UCSD-AML1 (cell line): ENCODE measurements around the gene CST7.

ENCODE experiments used
- DNase-seq: peaks from one replicate; lab custom pipeline; 2025; ENCODE audit not compliant: unreplicated experiment; lab: John Stamatoyannopoulos, UW

CST7 gene

GRCh38 chr20:24984961-24985640 lies 36.0 kb downstream of the CST7 start:
- DNase-seq = no peak

GRCh38 chr20:24985802-24986201 lies 36.7 kb downstream of the CST7 start:
- DNase-seq = no peak

DNA sequence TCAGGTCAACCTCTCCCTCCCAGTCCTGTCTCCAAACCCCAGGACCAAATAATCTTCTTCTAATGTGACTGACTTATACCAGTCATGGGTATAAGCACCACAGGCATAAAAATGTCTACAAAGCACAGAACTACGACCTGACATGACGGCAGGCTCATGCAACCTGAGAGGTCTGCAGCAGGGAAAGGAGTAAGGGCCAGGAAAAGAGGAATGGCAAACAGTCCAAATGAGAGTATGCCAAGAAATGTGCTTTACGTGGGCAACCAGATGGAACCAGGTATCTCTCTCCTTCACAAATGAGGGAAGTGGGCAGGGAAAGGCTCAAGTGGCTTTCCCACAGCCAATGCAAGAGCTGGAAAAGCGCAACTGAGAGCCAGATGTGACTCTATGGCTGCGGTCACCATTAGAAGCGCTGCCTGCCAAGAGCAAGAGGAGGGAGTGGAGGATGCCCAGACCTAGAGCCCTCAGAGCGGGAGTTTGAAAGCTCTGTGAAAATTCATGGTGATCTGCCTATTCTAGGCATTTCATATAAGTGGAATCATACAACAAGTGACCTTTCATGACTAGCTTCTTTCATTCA lies 37.5 kb downstream of the CST7 start:
- DNase-seq = no peak

- DNase-seq = no peak
Measured at GRCh38 chr20:24987244-24987643, 38.2 kb downstream of the CST7 start.

- DNase-seq = no peak
Measured at GRCh38 chr20:24987873-24988835, 39.1 kb downstream of the CST7 start.

GRCh38 chr20:24989162-24989561 lies 40.1 kb downstream of the CST7 start:
- no peak for DNase-seq

GRCh38 chr20:24990810-24991252 lies 41.8 kb downstream of the CST7 start:
- no peak for DNase-seq

DNA sequence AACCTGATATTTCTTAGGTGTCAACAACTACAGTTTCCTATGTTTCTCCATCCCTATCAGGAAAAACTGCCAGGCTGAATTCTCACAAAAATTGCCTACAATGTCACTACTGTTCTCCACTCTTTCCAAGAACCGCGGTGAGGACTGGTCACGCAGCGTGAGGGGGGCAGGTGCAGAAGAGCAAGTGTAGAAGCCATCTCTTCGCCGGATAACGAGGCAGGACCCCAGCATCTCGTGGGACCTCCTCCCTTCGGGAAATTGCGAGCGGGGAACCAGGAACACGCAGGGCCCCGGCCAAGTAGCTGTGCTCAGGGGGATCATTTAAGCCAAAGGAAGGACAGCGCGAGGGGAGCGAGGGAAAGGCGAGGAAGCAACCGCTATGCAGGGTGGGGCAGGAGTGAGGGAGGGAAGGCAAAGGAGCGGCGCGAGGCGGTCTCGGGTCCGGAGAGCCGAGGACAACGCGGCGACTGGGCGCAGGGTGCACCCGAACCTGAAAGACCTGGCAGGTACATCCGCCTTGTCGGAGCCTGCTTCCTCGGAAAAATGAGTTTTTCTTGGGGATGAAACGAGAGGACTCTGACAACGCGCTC lies 42.9 kb downstream of the CST7 start:
- DNase-seq = no peak

DNA sequence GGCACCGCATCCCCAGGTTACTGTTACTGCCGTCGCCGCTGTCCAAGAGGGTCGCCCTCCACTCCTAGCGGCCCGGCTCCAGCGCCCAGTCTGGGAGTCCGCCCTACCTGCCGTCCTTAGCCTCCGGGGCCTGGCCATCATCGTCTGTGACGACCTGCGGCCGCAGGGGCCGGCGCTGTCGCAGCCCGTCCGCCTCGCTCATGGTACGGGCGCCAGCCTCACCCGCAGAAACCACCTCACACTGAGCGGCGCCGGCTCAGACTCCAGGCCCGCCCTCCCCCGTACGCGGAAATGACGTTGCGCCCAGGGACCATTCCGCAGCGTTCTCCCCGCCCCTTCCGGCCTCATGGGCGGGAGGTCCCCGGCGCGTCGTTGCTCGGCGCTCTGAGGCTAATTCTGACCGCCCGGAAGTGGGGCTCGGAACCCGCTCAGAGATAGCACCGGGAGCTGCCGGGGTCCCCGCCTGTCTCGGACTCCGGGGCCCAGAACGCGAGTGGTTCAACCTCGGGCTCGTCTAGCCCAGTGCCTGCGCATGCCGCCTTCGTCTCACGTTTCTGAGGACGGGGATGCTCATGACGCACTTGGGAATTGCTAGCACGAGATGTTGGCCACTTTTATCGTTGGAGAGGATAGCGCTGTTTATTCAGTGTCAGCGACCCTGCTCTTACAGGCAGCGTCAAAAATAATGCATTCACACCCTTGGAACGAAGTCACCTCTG lies 43.6 kb downstream of the CST7 start, which contains the start of gene APMAP:
TSS of gene APMAP (minus strand) at position 265 of the 719 bp plus-strand sequence. CDS start at position 202, 63 bp downstream.
- DNase-seq = peak; percentile 94

- DNase-seq = no peak
Measured at GRCh38 chr20:24993337-24994185, 44.5 kb downstream of the CST7 start.

- no peak for DNase-seq
Measured at GRCh38 chr20:24994186-24994465, 45.1 kb downstream of the CST7 start.

DNA sequence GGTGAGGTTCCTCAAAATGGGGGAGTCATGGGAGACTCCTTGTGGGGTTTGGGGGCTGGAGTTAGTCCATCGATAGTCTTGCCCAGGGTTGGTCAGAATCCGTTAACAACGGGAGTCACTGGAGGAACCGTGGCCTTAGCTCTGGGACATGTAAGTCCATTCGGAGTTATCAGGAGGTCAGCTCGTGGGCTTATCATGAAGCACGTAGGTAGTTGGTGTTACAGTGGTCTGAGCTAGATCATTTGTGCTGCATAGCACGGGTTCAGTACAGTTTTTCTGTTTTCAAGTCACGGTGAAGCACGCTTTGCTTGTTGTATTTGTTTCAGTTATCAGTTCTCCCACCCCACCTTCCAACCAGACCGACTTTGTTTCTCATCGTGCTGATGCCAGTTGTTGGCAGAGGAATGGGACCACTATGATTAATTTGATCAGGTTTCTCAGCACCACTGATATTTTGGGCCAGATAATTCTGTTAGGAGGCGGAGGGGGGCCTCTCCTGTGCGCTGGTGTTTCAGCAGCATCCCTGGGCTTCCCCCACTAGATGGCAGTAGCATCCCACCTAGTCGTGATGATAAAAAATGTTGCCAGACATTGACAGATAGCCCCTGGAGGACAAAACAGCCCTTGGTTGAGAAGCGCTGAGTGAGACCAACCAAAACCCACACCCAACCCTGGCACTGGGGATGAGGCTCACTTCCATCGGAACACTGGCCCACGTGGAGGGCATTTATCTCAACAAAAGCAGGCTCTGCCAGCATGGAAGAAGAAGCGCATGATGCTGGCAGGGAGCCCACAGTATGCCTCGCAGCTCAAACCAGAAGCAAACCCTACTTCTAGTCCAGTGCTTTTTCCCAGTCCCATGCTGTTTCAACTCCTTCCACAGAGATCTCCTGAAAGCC lies 45.6 kb downstream of the CST7 start:
- DNase-seq = peak; percentile 67

GRCh38 chr20:24995741-24996448 lies 46.8 kb downstream of the CST7 start:
- DNase-seq = no peak

DNA sequence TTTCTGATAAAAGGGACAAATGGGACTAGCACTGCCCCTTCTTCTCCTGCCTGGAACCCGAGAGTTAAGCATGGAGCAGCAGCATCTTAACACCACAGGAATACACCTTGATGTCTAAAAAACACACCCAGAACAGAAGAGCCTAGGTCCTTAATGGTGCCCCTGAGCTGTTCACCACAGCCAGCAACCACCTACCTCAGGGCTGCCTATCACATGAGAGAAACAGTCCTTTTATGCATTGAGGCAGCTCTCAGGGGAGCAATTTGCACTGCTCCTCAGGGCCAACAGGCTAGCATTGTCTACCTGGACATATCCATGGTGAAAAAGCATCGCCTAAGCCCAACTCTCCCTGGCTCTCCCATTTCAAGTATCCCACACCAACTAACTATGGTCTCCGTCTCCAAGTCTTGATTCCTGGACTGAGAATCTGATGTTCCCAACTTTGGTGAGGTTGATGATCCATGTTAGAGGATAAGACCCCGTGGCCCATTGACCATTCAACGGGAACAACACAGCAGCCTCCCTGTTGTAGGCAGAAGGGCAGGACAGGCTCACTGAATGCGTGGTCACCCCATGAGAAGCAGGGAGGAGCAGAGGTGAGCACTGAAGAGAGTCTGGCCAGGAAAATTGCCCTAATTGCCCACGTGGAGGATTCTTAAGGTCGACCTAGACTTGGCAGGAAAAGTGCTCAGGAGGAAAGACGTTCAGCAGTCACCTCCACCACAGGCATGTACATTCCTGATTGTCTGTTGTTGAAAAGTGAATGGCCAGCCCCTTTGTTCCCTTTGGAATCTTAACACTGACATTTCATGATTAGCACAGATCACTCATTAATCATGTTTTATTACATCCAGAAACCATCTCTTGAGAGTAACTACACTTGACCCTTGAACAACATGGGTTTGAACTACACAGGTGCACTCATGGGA lies 47.6 kb downstream of the CST7 start:
- DNase-seq = no peak

- no peak for DNase-seq
Measured at GRCh38 chr20:24998121-24998520, 49.1 kb downstream of the CST7 start.

DNA sequence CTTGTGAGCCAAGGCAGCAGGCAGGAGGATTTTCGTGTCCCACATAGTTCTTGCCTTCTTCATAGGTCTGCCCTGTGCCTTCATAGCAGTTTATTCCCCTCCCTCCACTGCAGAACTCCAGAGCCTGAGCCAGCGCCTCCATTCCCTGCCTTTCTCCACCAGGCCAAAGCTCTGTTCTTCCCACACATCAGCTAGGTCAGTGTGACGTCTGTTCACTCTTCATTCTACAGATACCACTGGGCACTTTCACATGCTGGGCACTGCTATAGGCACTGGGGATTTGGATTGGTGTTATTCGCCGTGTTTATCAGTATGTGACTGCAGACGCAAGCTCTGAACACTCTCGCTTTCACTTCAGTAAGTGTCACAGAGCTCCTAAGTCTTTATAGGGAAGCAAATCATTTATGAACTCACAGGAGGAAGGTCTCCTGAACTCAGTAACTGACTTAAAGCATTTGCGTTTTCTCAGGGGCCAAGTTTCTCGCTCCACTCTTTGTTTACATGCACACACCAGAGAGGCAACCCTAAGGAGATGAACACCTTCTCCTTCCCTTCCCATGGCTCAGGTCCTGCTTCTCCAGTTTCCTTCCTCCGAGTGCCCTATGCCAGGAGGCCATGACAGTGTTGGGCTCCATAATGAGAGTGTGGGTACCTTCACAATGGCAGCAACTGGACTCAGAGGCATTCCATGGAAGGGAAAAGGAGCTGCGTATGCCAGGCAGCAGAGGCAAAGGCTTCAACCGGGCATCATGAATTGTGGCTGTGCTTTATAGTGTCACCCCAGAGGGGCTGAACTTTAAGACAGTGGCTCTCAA lies 49.8 kb downstream of the CST7 start:
- DNase-seq = no peak
